HCT116 (cell line): ENCODE results near the gene LRBA.

ENCODE experiments used
- CTCF ChIP-seq, 3 experiments: fragments of 200-600 bp in 1 of 3; sonication (generic) in 1 of 3; IDR thresholded peaks in 2 of 3; conservative IDR thresholded peaks in 1 of 3; 2 replicates each; pipeline ENCODE4 v1.5.1; 2012 to 2017; ENCODE audit warnings: low read depth in 2 of 3, low read length in 2 of 3, antibody characterized with exemption in 1 of 3, borderline replicate concordance in 1 of 3, control low read depth in 1 of 3, mild to moderate bottlenecking in 1 of 3, mixed read lengths in 1 of 3, mixed run types in 1 of 3, moderate library complexity in 1 of 3; ENCODE audit not compliant: insufficient read depth in 1 of 3
- EZH2phosphoT487 ChIP-seq: fragments of 200-600 bp; IDR thresholded peaks from 2 replicates; pipeline ENCODE4 v1.6.1; 2018; ENCODE audit warnings: antibody characterized with exemption, borderline replicate concordance
- JUND ChIP-seq: IDR thresholded peaks from 2 replicates; pipeline ENCODE4 v1.6.1; 2012
- POLR2A ChIP-seq: IDR thresholded peaks from 2 replicates; pipeline ENCODE4 v1.7.0; 2011; ENCODE audit warnings: borderline replicate concordance; ENCODE audit not compliant: insufficient read depth, insufficient read length; ENCODE audit errors: extremely low read depth
- RAD21 ChIP-seq: IDR thresholded peaks from 2 replicates; pipeline ENCODE4 v1.6.1; 2012; ENCODE audit warnings: low read depth, mild to moderate bottlenecking
- SIN3A ChIP-seq: IDR thresholded peaks from 2 replicates; pipeline ENCODE4 v1.6.1; 2012; ENCODE audit warnings: low read depth
- SRF ChIP-seq: IDR thresholded peaks from 2 replicates; pipeline ENCODE4 v1.6.1; 2012; ENCODE audit warnings: low read depth

- TF ChIP-seq CTCF (IDR thresholded peaks at IDR 0.05 in 2 of 3, conservative IDR thresholded peaks at IDR 0.05 in 1 of 3; ENCODE audit: borderline replicate concordance in 1 of 3, insufficient read depth in 1 of 3, low read depth in 2 of 3, low read length in 2 of 3) (no peak), POLR2A (no peak), EZH2phosphoT487 (no peak), SRF (no peak), RAD21 (no peak), SIN3A (no peak), JUND (no peak)
These were observed 1.1 kb downstream of the LRBA start for GRCh38 chr4:151013944-151014343.
